SK-N-SH (cell line): ENCODE results near the gene STX2. TPM values are rescaled to one million over a fixed set of nuclear protein-coding genes. Genes with fewer than 3 reads are reported as not detected.
"Not testable (repeated sequence)": the region's sequence is repeated elsewhere in the genome, so short reads cannot be mapped to it uniquely, and the experiment has no call there.

ENCODE experiments used
- CTCF ChIA-PET: fragments of 300-600, 350-600 bp; formaldehyde crosslinking; extraction: SDS; loops from one replicate; lab custom pipeline; 2021; lab: Yijun Ruan, JAX
- POLR2A ChIA-PET: fragments of 350-600 bp; sonication (Branson Sonifier 250); formaldehyde crosslinking; extraction: SDS; loops from one replicate; lab custom pipeline; 2020; ENCODE audit warnings: antibody characterized with exemption, inconsistent platforms; lab: Yijun Ruan, JAX
- DNase-seq: peaks from one replicate; pipeline ENCODE4 v3.0.0; 2012
- H2AFZ ChIP-seq: fragments of 200-600 bp; sonication (generic); 2 replicates; pipeline ENCODE4 v1.8.1; 2016; ENCODE audit warnings: antibody characterized with exemption, mild to moderate bottlenecking, low read depth
- H3F3A ChIP-seq: fragments of 200-600 bp; sonication (generic); replicated peaks from 2 replicates; pipeline ENCODE3; 2016; ENCODE audit warnings: antibody characterized with exemption, mild to moderate bottlenecking; ENCODE audit not compliant: insufficient read depth
- H3K27ac ChIP-seq, 2 experiments: fragments of 200-500 bp in 1 of 2; fragments of 200-600 bp in 1 of 2; sonication (Bioruptor generic) in 1 of 2; sonication (generic), shearing (Covaris generic) in 1 of 2; 2 replicates each; pipeline versions ENCODE4 v1.5.1 to v1.6.1; 2014 to 2016; ENCODE audit warnings: low read depth in 2 of 2, inconsistent platforms in 1 of 2, low read length in 1 of 2, mild to moderate bottlenecking in 1 of 2, mixed read lengths in 1 of 2
- H3K27me3 ChIP-seq: fragments of 200-600 bp; sonication (generic), shearing (Covaris generic); 2 replicates; pipeline ENCODE4 v1.6.1; 2016; ENCODE audit warnings: mixed run types; ENCODE audit not compliant: insufficient read depth
- H3K36me3 ChIP-seq, 2 experiments: fragments of 200-500 bp in 1 of 2; fragments of 200-600 bp in 1 of 2; sonication (Bioruptor generic) in 1 of 2; sonication (generic) in 1 of 2; replicated peaks in 1 of 2; 2 replicates each; pipeline versions ENCODE3 to v1.5.1; 2014 to 2016; ENCODE audit warnings: low read length in 1 of 2, mild to moderate bottlenecking in 1 of 2; ENCODE audit not compliant: insufficient read depth in 2 of 2, control insufficient read depth in 1 of 2
- H3K4me1 ChIP-seq, 2 experiments: fragments of 200-500 bp in 1 of 2; fragments of 200-600 bp in 1 of 2; sonication (Bioruptor generic) in 1 of 2; sonication (generic), shearing (Covaris generic) in 1 of 2; 2 replicates each; pipeline versions ENCODE4 v1.5.1 to v1.6.1; 2014 to 2016; ENCODE audit warnings: low read depth in 1 of 2, low read length in 1 of 2, mixed run types in 1 of 2; ENCODE audit not compliant: insufficient read depth in 2 of 2, control insufficient read depth in 1 of 2
- H3K4me2 ChIP-seq: fragments of 200-600 bp; sonication (generic), shearing (Covaris generic); 2 replicates; pipeline ENCODE4 v1.6.1; 2017; ENCODE audit warnings: mixed run types
- H3K4me3 ChIP-seq, 2 experiments: fragments of 200-500 bp in 1 of 2; fragments of 200-600 bp in 1 of 2; sonication (Bioruptor generic) in 1 of 2; sonication (generic), shearing (Covaris generic) in 1 of 2; 2 replicates each; pipeline versions ENCODE4 v1.5.1 to v1.8.1; 2014 to 2016; ENCODE audit warnings: low read depth in 2 of 2, inconsistent platforms in 1 of 2, low read length in 1 of 2, mild to moderate bottlenecking in 1 of 2, mixed read lengths in 1 of 2, moderate library complexity in 1 of 2
- H3K79me2 ChIP-seq: fragments of 200-600 bp; sonication (generic); 2 replicates; pipeline ENCODE4 v1.8.1; 2017; ENCODE audit warnings: mild to moderate bottlenecking; ENCODE audit not compliant: insufficient read depth
- H3K9ac ChIP-seq: fragments of 200-600 bp; sonication (generic); 2 replicates; pipeline ENCODE4 v1.6.1; 2017; ENCODE audit warnings: mixed run types
- H3K9me2 ChIP-seq: fragments of 200-600 bp; sonication (generic); 2 replicates; pipeline ENCODE4 v1.6.1; 2017; ENCODE audit warnings: mixed run types
- H3K9me3 ChIP-seq: fragments of 200-600 bp; sonication (generic); 2 replicates; pipeline ENCODE4 v1.6.1; 2017; ENCODE audit warnings: mixed run types, mild to moderate bottlenecking, moderate library complexity
- H4K20me1 ChIP-seq: fragments of 200-600 bp; sonication (generic); 2 replicates; pipeline ENCODE4 v1.6.1; 2017; ENCODE audit warnings: mild to moderate bottlenecking, mixed run types; ENCODE audit not compliant: insufficient read depth
- CTCF ChIP-seq: fragments of 200-600 bp; sonication (generic); IDR thresholded peaks from 2 replicates; pipeline ENCODE4 v1.6.1; 2017; ENCODE audit warnings: antibody characterized with exemption, mild to moderate bottlenecking, moderate library complexity
- MEF2A ChIP-seq: IDR thresholded peaks from 2 replicates; pipeline ENCODE4 v1.4.0; 2012; ENCODE audit warnings: low read depth, borderline replicate concordance
- PBX3 ChIP-seq: IDR thresholded peaks from 2 replicates; pipeline ENCODE4; 2012
- SMC3 ChIP-seq: IDR thresholded peaks from 2 replicates; pipeline ENCODE4 v1.6.1; 2012; ENCODE audit warnings: low read depth, low read length, improper control_type of control experiment
- TCF12 ChIP-seq: IDR thresholded peaks from 2 replicates; pipeline ENCODE4 v1.4.0; 2012
- TEAD4 ChIP-seq: IDR thresholded peaks from 2 replicates; pipeline ENCODE4 v1.4.0; 2012; ENCODE audit warnings: mild to moderate bottlenecking, borderline replicate concordance; ENCODE audit not compliant: insufficient read depth
- ZBTB33 ChIP-seq: IDR thresholded peaks from 2 replicates; pipeline ENCODE4 v1.4.0; 2012; ENCODE audit warnings: low read depth, borderline replicate concordance
- WGBS: methylation state at CpG from one replicate; pipeline ENCODE4 v1.1.6; 2017; ENCODE audit warnings: low lambda C conversion rate; 5-methylcytosine and 5-hydroxymethylcytosine counted together
- polyA plus RNA-seq, 3 experiments: library from polyadenylated mRNA; depleted of rRNA; stranded (reverse); fragments of >200 nt; gene quantifications; 2 replicates each; pipeline ENCODE4 v1.2.3, GENCODE V29; 2012

STX2 gene
- polyA plus RNA-seq, 1 of the 3 experiments (the other 2 are of a cell fraction), result 25.1 TPM

GRCh38 chr12:130876758-130877157 is 37.7 kb upstream of the STX2 start:
- Histone ChIP-seq H3K79me2 (peaks cover 47% of the 10 kb centered on the region), H3K9me3 (no peaks in the 10 kb centered on the region), H2AFZ (no peak overlapping the region), H4K20me1 (peaks cover 49% of the 10 kb centered on the region), H3K9me2 (no peaks in the 10 kb centered on the region), H3K9ac (no peak overlapping the region), H3K27ac (no peak overlapping the region), H3K4me3 (no peak overlapping the region), H3K4me2 (no peak overlapping the region), H3F3A (peaks cover 54% of the 10 kb centered on the region), H3K36me3 (peaks cover 48 to 52% of the 10 kb centered on the region in 2 experiments), H3K27me3 (no peaks in the 10 kb centered on the region), H3K4me1 (peaks cover 5 to 11% of the 10 kb centered on the region in 2 experiments; a peak in 3 of 4 replicates)
- WGBS, result 79% methylated on average over 3 of the region's 3 CpGs
- DNase-seq, result no peak
- ChIA-PET CTCF (interaction anchor here (1.2 kb wide), 1 partner anchor 51 kb away, joined by 5 read pairs; no protein-coding TSS in a partner anchor), POLR2A (no interaction called here)
- TF ChIP-seq CTCF (peak; percentile 21; the same call in 1 of the 2 replicates), ZBTB33 (no peak), PBX3 (no peak), TEAD4 (no peak), MEF2A (no peak), TCF12 (no peak), SMC3 (no peak)

GRCh38 chr12:130876297-130876696 is 37.2 kb upstream of the STX2 start:
- Histone ChIP-seq H3K4me1 (peaks cover 7 to 11% of the 10 kb centered on the region in 2 experiments; a peak in 3 of 4 replicates), H3K4me3 (no peak overlapping the region), H3K27me3 (no peaks in the 10 kb centered on the region), H3F3A (peaks cover 54% of the 10 kb centered on the region), H3K36me3 (peaks cover 48 to 52% of the 10 kb centered on the region in 2 experiments), H2AFZ (no peak overlapping the region), H3K9ac (no peak overlapping the region), H3K9me3 (no peaks in the 10 kb centered on the region), H3K9me2 (no peaks in the 10 kb centered on the region), H3K27ac (no peak overlapping the region), H3K79me2 (peaks cover 47% of the 10 kb centered on the region), H4K20me1 (peaks cover 49% of the 10 kb centered on the region), H3K4me2 (no peak overlapping the region)
- ChIA-PET POLR2A (no interaction called here), CTCF (no interaction called here)
- no peak for TF ChIP-seq PBX3
- no peak for DNase-seq

- peaks cover 9 to 11% of the 10 kb centered on the region in 2 experiments; a peak in 3 of 4 replicates for H3K4me1 ChIP-seq
- H3K9me3 ChIP-seq, H3K27ac ChIP-seq, H2AFZ ChIP-seq, H3K4me3 ChIP-seq, H3K4me2 ChIP-seq, DNase-seq, POLR2A ChIA-PET, H3K9ac ChIP-seq, CTCF ChIA-PET, H3K9me2 ChIP-seq, H3K27me3 ChIP-seq: not testable (repeated sequence)
- peaks cover 47% of the 10 kb centered on the region for H3K79me2 ChIP-seq
- H4K20me1 ChIP-seq, result peaks cover 49% of the 10 kb centered on the region
- H3K36me3 ChIP-seq, result peaks cover 48 to 52% of the 10 kb centered on the region in 2 experiments
- 94% methylated on average over 11 of the region's 11 CpGs for WGBS
- peaks cover 56% of the 10 kb centered on the region for H3F3A ChIP-seq
Observed at GRCh38 chr12:130875708-130876107, 36.7 kb upstream of the STX2 start.
